ENCODE results near the gene ACE.
A peak's percentile ranks its signal among the peaks of the same experiment; 100 is the strongest.

The ACE gene

GRCh38 chr17:63488851-63489250 lies 12.0 kb downstream of the ACE start:
- Histone ChIP-seq H2AFZ (ENCODE audit: low read length) (no peak overlapping the region), H3K27ac (replicated peaks; ENCODE audit: low read length) (no peak overlapping the region), H4K8ac (ENCODE audit: low read depth, low read length) (no peak overlapping the region), H3K79me1 (ENCODE audit: low read depth, low read length) (no peaks in the 10 kb centered on the region), H3K4me3 (ENCODE audit: low read length in 2 of 2) (no peak overlapping the region), H3K18ac (ENCODE audit: low read length) (no peak overlapping the region), H3K36me3 (replicated peaks in 1 of 2; ENCODE audit: control insufficient read depth in 2 of 2, insufficient read depth in 2 of 2, low read length in 2 of 2) (no peaks in the 10 kb centered on the region), H2BK5ac (ENCODE audit: low read length) (no peak overlapping the region), H3K14ac (ENCODE audit: low read length) (peak overlapping the region; percentile 48), H2BK12ac (ENCODE audit: low read length) (no peak overlapping the region), H3K4me2 (ENCODE audit: insufficient read depth, low read length, poor library complexity, severe bottlenecking) (no peak overlapping the region), H3K27me3 (ENCODE audit: control insufficient read depth in 3 of 3, insufficient read depth in 3 of 3, low read depth in 1 of 3, low read length in 3 of 3) (peaks cover 0 to 64% (median 0%) of the 10 kb centered on the region in 3 experiments), H3K9me3 (replicated peaks in 1 of 2; ENCODE audit: control insufficient read depth in 2 of 2, insufficient read depth in 1 of 2, low read depth in 1 of 2, low read length in 2 of 2) (no peaks in the 10 kb centered on the region), H3K4me1 (ENCODE audit: control insufficient read depth in 2 of 2, insufficient read depth in 1 of 2, low read depth in 1 of 2, low read length in 2 of 2) (no peaks in the 10 kb centered on the region), H2BK15ac (ENCODE audit: low read length) (no peak overlapping the region), H3K9ac (ENCODE audit: low read depth, low read length, poor library complexity) (no peak overlapping the region), H4K91ac (ENCODE audit: low read depth, low read length, poor library complexity) (no peak overlapping the region), H2AK5ac (ENCODE audit: low read depth, low read length) (no peak overlapping the region), H3K4ac (ENCODE audit: low read length) (no peak overlapping the region), H3K23ac (ENCODE audit: low read depth, low read length, poor library complexity) (no peak overlapping the region), H2BK120ac (ENCODE audit: low read depth, low read length) (no peak overlapping the region)
- no CpG with 5 or more reads among the region's 10 CpGs for WGBS, 2 donors (ENCODE audit: extremely low coverage in 2 of 2, insufficient read length in 2 of 2, insufficient replicate concordance in 1 of 2)
- DNase-seq (ENCODE audit: low spot score), result no peak

DNA sequence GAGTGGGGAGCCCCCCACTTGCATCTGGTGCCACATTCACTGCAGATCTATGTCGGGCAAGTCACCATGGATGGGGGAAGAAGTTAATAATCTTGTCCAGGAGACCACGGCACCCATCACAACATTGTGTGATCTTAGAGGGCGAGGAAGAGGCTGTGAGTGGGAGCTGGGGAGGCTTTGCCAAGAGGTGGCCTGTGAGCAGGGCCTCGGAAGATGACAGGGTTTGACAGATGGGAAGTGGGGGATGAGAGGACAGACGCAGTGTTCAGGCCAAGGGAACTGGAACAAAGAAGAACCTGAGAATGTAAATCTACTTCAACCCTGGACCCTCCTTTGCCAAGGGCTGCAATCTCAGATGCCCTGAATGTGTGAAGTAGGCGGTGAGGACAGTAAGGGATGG lies 12.4 kb downstream of the ACE start:
- H3K4ac ChIP-seq (ENCODE audit: low read length), result no peak overlapping the region
- H3K4me1 ChIP-seq (ENCODE audit: control insufficient read depth in 2 of 2, insufficient read depth in 1 of 2, low read depth in 1 of 2, low read length in 2 of 2), result no peaks in the 10 kb centered on the region
- WGBS, 2 donors (ENCODE audit: extremely low coverage in 2 of 2, insufficient read length in 2 of 2, insufficient replicate concordance in 1 of 2), result no CpG with 5 or more reads among the region's 6 CpGs

GRCh38 chr17:63490329-63490728 lies 13.5 kb downstream of the ACE start:
- Histone ChIP-seq H2BK15ac (ENCODE audit: low read length) (no peak overlapping the region), H3K27ac (replicated peaks; ENCODE audit: low read length) (no peak overlapping the region), H2AK5ac (ENCODE audit: low read depth, low read length) (no peak overlapping the region), H3K4ac (ENCODE audit: low read length) (no peak overlapping the region), H4K8ac (ENCODE audit: low read depth, low read length) (no peak overlapping the region), H2BK5ac (ENCODE audit: low read length) (no peak overlapping the region), H3K27me3 (ENCODE audit: control insufficient read depth in 3 of 3, insufficient read depth in 3 of 3, low read depth in 1 of 3, low read length in 3 of 3) (peaks cover 0 to 74% (median 0%) of the 10 kb centered on the region in 3 experiments), H3K14ac (ENCODE audit: low read length) (no peak overlapping the region), H2AFZ (ENCODE audit: low read length) (no peak overlapping the region), H3K4me2 (ENCODE audit: insufficient read depth, low read length, poor library complexity, severe bottlenecking) (no peak overlapping the region), H3K9ac (ENCODE audit: low read depth, low read length, poor library complexity) (no peak overlapping the region), H2BK12ac (ENCODE audit: low read length) (no peak overlapping the region), H3K23ac (ENCODE audit: low read depth, low read length, poor library complexity) (no peak overlapping the region), H3K9me3 (replicated peaks in 1 of 2; ENCODE audit: control insufficient read depth in 2 of 2, insufficient read depth in 1 of 2, low read depth in 1 of 2, low read length in 2 of 2) (no peaks in the 10 kb centered on the region), H3K36me3 (replicated peaks in 1 of 2; ENCODE audit: control insufficient read depth in 2 of 2, insufficient read depth in 2 of 2, low read length in 2 of 2) (no peaks in the 10 kb centered on the region), H3K4me1 (ENCODE audit: control insufficient read depth in 2 of 2, insufficient read depth in 1 of 2, low read depth in 1 of 2, low read length in 2 of 2) (no peaks in the 10 kb centered on the region), H3K4me3 (ENCODE audit: low read length in 2 of 2) (no peak overlapping the region), H2BK120ac (ENCODE audit: low read depth, low read length) (no peak overlapping the region), H4K91ac (ENCODE audit: low read depth, low read length, poor library complexity) (no peak overlapping the region), H3K18ac (ENCODE audit: low read length) (no peak overlapping the region), H3K79me1 (ENCODE audit: low read depth, low read length) (no peaks in the 10 kb centered on the region)
- no peak for DNase-seq (ENCODE audit: low spot score)
- WGBS, 2 donors (ENCODE audit: extremely low coverage in 2 of 2, insufficient read length in 2 of 2, insufficient replicate concordance in 1 of 2), result no CpG with 5 or more reads among the region's 10 CpGs

More for the DNA sequence above, 12.4 kb downstream of the ACE start:
- Histone ChIP-seq H3K23ac (ENCODE audit: low read depth, low read length, poor library complexity) (no peak overlapping the region), H3K27me3 (ENCODE audit: control insufficient read depth in 3 of 3, insufficient read depth in 3 of 3, low read depth in 1 of 3, low read length in 3 of 3) (peaks cover 0 to 64% (median 0%) of the 10 kb centered on the region in 3 experiments), H3K4me3 (ENCODE audit: low read length in 2 of 2) (no peak overlapping the region), H3K36me3 (replicated peaks in 1 of 2; ENCODE audit: control insufficient read depth in 2 of 2, insufficient read depth in 2 of 2, low read length in 2 of 2) (no peaks in the 10 kb centered on the region), H2BK15ac (ENCODE audit: low read length) (no peak overlapping the region), H2AK5ac (ENCODE audit: low read depth, low read length) (no peak overlapping the region), H3K4me2 (ENCODE audit: insufficient read depth, low read length, poor library complexity, severe bottlenecking) (no peak overlapping the region), H4K8ac (ENCODE audit: low read depth, low read length) (no peak overlapping the region), H3K9me3 (replicated peaks in 1 of 2; ENCODE audit: control insufficient read depth in 2 of 2, insufficient read depth in 1 of 2, low read depth in 1 of 2, low read length in 2 of 2) (no peaks in the 10 kb centered on the region), H3K27ac (replicated peaks; ENCODE audit: low read length) (no peak overlapping the region), H2AFZ (ENCODE audit: low read length) (no peak overlapping the region), H2BK5ac (ENCODE audit: low read length) (no peak overlapping the region), H3K18ac (ENCODE audit: low read length) (no peak overlapping the region), H2BK12ac (ENCODE audit: low read length) (no peak overlapping the region), H3K9ac (ENCODE audit: low read depth, low read length, poor library complexity) (no peak overlapping the region), H3K14ac (ENCODE audit: low read length) (peak overlapping the region; percentile 48), H2BK120ac (ENCODE audit: low read depth, low read length) (no peak overlapping the region), H4K91ac (ENCODE audit: low read depth, low read length, poor library complexity) (no peak overlapping the region), H3K79me1 (ENCODE audit: low read depth, low read length) (no peaks in the 10 kb centered on the region)
- DNase-seq (ENCODE audit: low spot score), result no peak

DNA sequence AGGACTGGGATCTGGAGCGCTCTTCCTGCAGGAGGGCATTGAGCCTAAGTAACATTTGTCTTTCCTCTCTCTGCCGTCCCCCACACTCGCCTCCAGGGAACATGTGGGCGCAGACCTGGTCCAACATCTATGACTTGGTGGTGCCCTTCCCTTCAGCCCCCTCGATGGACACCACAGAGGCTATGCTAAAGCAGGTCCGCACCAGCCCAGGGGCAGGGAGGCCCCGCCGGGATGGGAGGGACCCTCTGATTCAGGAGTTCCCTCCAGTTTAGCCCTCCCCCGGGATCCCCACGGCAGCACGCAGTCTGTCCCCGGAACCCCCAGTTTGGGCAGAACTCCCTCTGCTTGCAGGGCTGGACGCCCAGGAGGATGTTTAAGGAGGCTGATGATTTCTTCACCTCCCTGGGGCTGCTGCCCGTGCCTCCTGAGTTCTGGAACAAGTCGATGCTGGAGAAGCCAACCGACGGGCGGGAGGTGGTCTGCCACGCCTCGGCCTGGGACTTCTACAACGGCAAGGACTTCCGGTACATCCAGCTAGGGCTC lies 14.1 kb downstream of the ACE start:
- Histone ChIP-seq H3K9me3 (replicated peaks in 1 of 2; ENCODE audit: control insufficient read depth in 2 of 2, insufficient read depth in 1 of 2, low read depth in 1 of 2, low read length in 2 of 2) (no peaks in the 10 kb centered on the region), H2BK5ac (ENCODE audit: low read length) (no peak overlapping the region), H3K4me2 (ENCODE audit: insufficient read depth, low read length, poor library complexity, severe bottlenecking) (no peak overlapping the region), H2AFZ (ENCODE audit: low read length) (no peak overlapping the region), H3K36me3 (replicated peaks in 1 of 2; ENCODE audit: control insufficient read depth in 2 of 2, insufficient read depth in 2 of 2, low read length in 2 of 2) (no peaks in the 10 kb centered on the region), H2AK5ac (ENCODE audit: low read depth, low read length) (no peak overlapping the region), H3K9ac (ENCODE audit: low read depth, low read length, poor library complexity) (no peak overlapping the region), H3K18ac (ENCODE audit: low read length) (no peak overlapping the region), H2BK120ac (ENCODE audit: low read depth, low read length) (no peak overlapping the region), H3K23ac (ENCODE audit: low read depth, low read length, poor library complexity) (peak overlapping the region; percentile 18), H2BK12ac (ENCODE audit: low read length) (peak overlapping the region; percentile 5), H4K91ac (ENCODE audit: low read depth, low read length, poor library complexity) (no peak overlapping the region), H3K27me3 (ENCODE audit: control insufficient read depth in 3 of 3, insufficient read depth in 3 of 3, low read depth in 1 of 3, low read length in 3 of 3) (peaks cover 0 to 74% (median 0%) of the 10 kb centered on the region in 3 experiments), H2BK15ac (ENCODE audit: low read length) (no peak overlapping the region), H3K27ac (replicated peaks; ENCODE audit: low read length) (no peak overlapping the region), H3K4me1 (ENCODE audit: control insufficient read depth in 2 of 2, insufficient read depth in 1 of 2, low read depth in 1 of 2, low read length in 2 of 2) (no peaks in the 10 kb centered on the region), H4K8ac (ENCODE audit: low read depth, low read length) (no peak overlapping the region), H3K79me1 (ENCODE audit: low read depth, low read length) (no peaks in the 10 kb centered on the region), H3K4me3 (ENCODE audit: low read length in 2 of 2) (no peak overlapping the region), H3K14ac (ENCODE audit: low read length) (no peak overlapping the region), H3K4ac (ENCODE audit: low read length) (no peak overlapping the region)
- no peak for DNase-seq (ENCODE audit: low spot score)
- WGBS, 2 donors (ENCODE audit: extremely low coverage in 2 of 2, insufficient read length in 2 of 2, insufficient replicate concordance in 1 of 2), result no CpG with 5 or more reads among the region's 22 CpGs
